Fibroblast of lung (primary cell): ENCODE measurements around the gene HECTD2. TPM values are rescaled to one million over a fixed set of nuclear protein-coding genes. Genes with fewer than 3 reads are reported as not detected.

ENCODE experiments used
- DNase-seq, 2 donors: peaks; one replicate each; pipeline versions ENCODE4 v3.0.0 to v3.0.0-alpha.2; 2010; ENCODE audit warnings: low read depth in 2 of 2
- H2AFZ ChIP-seq: 2 replicates; pipeline ENCODE4 v1.5.1; 2012; ENCODE audit warnings: low read length, control low read depth, inconsistent platforms
- H3K27ac ChIP-seq: 2 replicates; pipeline ENCODE4 v1.5.1; 2011; ENCODE audit warnings: low read length, control low read depth; ENCODE audit not compliant: insufficient read depth
- H3K27me3 ChIP-seq: 2 replicates; pipeline ENCODE4 v1.5.1; 2011; ENCODE audit warnings: mild to moderate bottlenecking, low read length; ENCODE audit not compliant: control insufficient read depth, insufficient read depth
- H3K36me3 ChIP-seq: 2 replicates; pipeline ENCODE4 v1.5.1; 2011; ENCODE audit warnings: low read length; ENCODE audit not compliant: control insufficient read depth, insufficient read depth
- H3K4me1 ChIP-seq: 2 replicates; pipeline ENCODE4 v1.5.1; 2011; ENCODE audit warnings: low read length; ENCODE audit not compliant: control insufficient read depth, insufficient read depth; ENCODE audit errors: extremely low read depth
- H3K4me2 ChIP-seq: 2 replicates; pipeline ENCODE4 v1.5.1; 2011; ENCODE audit warnings: low read length, control low read depth; ENCODE audit not compliant: insufficient read depth; ENCODE audit errors: extremely low read depth
- H3K4me3 ChIP-seq, 4 experiments: fragments of 200-600 bp in 1 of 4; sonication (generic) in 1 of 4; replicated peaks in 1 of 4; 2 replicates each; pipeline ENCODE4 v1.5.1; 2011 to 2016; ENCODE audit warnings: low read length in 4 of 4, low read depth in 3 of 4, mild to moderate bottlenecking in 3 of 4, control low read depth in 2 of 4, inconsistent platforms in 1 of 4, mixed read lengths in 1 of 4; ENCODE audit not compliant: insufficient read depth in 1 of 4; ENCODE audit errors: control extremely low read depth in 1 of 4
- H3K79me2 ChIP-seq: 2 replicates; pipeline ENCODE4 v1.5.1; 2012; ENCODE audit warnings: mild to moderate bottlenecking, low read length, inconsistent platforms; ENCODE audit not compliant: control insufficient read depth, insufficient read depth
- H3K9ac ChIP-seq: 2 replicates; pipeline ENCODE4 v1.5.1; 2011; ENCODE audit warnings: mild to moderate bottlenecking, low read length, control low read depth; ENCODE audit not compliant: insufficient read depth
- H3K9me3 ChIP-seq: 2 replicates; pipeline ENCODE4 v1.5.1; 2012; ENCODE audit warnings: low read depth, low read length; ENCODE audit not compliant: control insufficient read depth, insufficient read depth
- H4K20me1 ChIP-seq: 2 replicates; pipeline ENCODE4 v1.5.1; 2011; ENCODE audit warnings: low read length; ENCODE audit not compliant: control insufficient read depth, insufficient read depth; ENCODE audit errors: extremely low read depth
- CTCF ChIP-seq, 2 donors: IDR thresholded peaks in 1 of 2; conservative IDR thresholded peaks in 1 of 2; 1 replicate in 1 of 2; 2 replicates in 1 of 2; pipeline ENCODE4 v1.5.1; 2011 to 2012; ENCODE audit warnings: low read length in 2 of 2, control low read depth in 1 of 2, inconsistent platforms in 1 of 2, low read depth in 1 of 2, mild to moderate bottlenecking in 1 of 2
- EZH2 ChIP-seq: IDR thresholded peaks from 2 replicates; pipeline ENCODE4 v1.5.1; 2012; ENCODE audit warnings: low read length, control low read depth, mild to moderate bottlenecking; ENCODE audit errors: missing control alignments
- polyA plus RNA-seq, 2 donors: library from polyadenylated mRNA; depleted of rRNA in 1 of 2; stranded (reverse) in 1 of 2; unstranded in 1 of 2; fragments of >200 nt; gene quantifications; 2 replicates each; pipeline ENCODE4 v1.2.1, GENCODE V29; 2011 to 2012; ENCODE audit warnings: missing spikeins in 1 of 2
- total RNA-seq: library from RNA; depleted of rRNA; stranded (reverse); fragments of >200 nt; gene quantifications from 2 replicates; pipeline ENCODE4 v1.2.1, GENCODE V29; 2014

Gene HECTD2
- total and polyA plus RNA-seq, 2 donors (not counting 1 experiment from before 2014, with no cell fraction given): 7.6 to 8.3 TPM

DNA sequence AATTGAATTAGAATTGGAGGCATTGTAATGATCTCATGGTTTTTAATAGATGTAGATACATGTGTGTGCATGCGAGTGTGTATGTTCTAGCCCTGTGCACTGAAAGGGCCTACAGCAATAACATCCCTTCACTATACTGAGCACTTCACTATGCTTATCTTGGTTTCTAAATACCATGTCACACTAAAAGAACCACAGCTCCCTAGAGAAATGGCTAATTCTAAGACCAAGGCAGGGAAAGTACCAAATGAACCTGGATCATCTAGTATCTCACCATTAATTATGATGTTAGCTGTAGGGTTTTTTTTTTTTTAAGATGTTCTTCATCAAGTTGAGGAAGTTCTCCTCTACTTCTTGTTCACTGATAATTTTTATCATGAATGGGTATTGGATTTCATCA lies 55.1 kb downstream of the HECTD2 start:
- Histone ChIP-seq H3K9me3 (no peaks in the 10 kb centered on the region), H3K4me1 (peaks cover 2% of the 10 kb centered on the region), H3K27ac (no peak overlapping the region), H3K4me3 (no peak overlapping the region), H2AFZ (no peak overlapping the region), H4K20me1 (no peaks in the 10 kb centered on the region), H3K27me3 (no peaks in the 10 kb centered on the region), H3K79me2 (no peaks in the 10 kb centered on the region), H3K9ac (no peak overlapping the region), H3K36me3 (peaks cover 5% of the 10 kb centered on the region), H3K4me2 (no peak overlapping the region)
- TF ChIP-seq CTCF (conservative IDR thresholded peaks at IDR 0.05 in 1 of 2, IDR thresholded peaks at IDR 0.05 in 1 of 2; ENCODE audit: low read depth in 1 of 2, low read length in 2 of 2): no peak
- no peak for TF ChIP-seq EZH2
- no peak for DNase-seq

DNA sequence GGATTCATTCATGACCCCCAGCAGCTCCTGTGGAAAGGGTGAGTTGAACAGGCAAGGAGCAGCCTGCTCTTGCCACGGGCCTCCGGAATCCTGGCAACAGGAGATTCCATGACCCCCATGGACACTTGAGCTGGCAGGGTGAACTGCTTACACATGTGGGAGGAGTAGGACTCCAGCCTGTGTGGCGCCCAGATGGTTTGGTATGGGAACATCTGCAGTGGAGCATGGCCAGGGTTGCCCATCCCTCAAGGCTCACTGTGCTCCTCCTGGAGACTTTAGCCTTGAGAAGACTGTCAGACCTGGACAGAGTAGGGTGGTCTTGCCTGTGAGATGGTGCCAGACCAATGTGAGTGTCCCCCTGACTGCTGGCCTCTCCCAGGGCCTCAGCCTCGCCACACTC lies 57.0 kb downstream of the HECTD2 start:
- TF ChIP-seq EZH2 (no peak), CTCF (conservative IDR thresholded peaks at IDR 0.05 in 1 of 2, IDR thresholded peaks at IDR 0.05 in 1 of 2; ENCODE audit: low read depth in 1 of 2, low read length in 2 of 2) (no peak)
- no peak overlapping the region for H3K27ac ChIP-seq
- H3K9ac ChIP-seq: no peak overlapping the region
- no peak overlapping the region for H3K4me2 ChIP-seq
- no peaks in the 10 kb centered on the region for H4K20me1 ChIP-seq
- H3K4me1 ChIP-seq: peaks cover 2% of the 10 kb centered on the region
- no peak overlapping the region for H2AFZ ChIP-seq
- H3K79me2 ChIP-seq: no peaks in the 10 kb centered on the region
- H3K27me3 ChIP-seq: no peaks in the 10 kb centered on the region
- H3K36me3 ChIP-seq: peaks cover 5% of the 10 kb centered on the region
- H3K9me3 ChIP-seq: no peaks in the 10 kb centered on the region
- H3K4me3 ChIP-seq: no peak overlapping the region
- no peak for DNase-seq

DNA sequence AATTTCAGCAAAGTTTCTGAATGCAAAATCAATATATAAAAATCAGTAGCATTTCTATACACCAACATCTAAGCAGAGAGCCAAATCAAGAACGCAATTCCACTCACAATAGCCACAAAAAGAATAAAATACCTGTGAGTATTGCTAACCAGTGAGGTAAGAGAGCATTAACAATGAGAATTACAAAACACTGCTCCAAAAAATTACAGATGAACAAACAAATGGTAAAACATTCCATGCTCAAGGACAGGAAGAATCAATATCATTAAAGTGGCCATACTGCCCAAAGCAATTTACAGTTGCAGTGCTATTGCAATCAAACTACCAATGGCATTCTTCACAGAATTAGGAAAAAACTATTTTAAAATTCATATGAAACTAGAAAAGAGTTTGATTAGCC lies 61.5 kb downstream of the HECTD2 start:
- TF ChIP-seq CTCF (conservative IDR thresholded peaks at IDR 0.05 in 1 of 2, IDR thresholded peaks at IDR 0.05 in 1 of 2; ENCODE audit: low read depth in 1 of 2, low read length in 2 of 2): no peak
- TF ChIP-seq EZH2: no peak
- H3K9me3 ChIP-seq: no peaks in the 10 kb centered on the region
- no peaks in the 10 kb centered on the region for H4K20me1 ChIP-seq
- no peak overlapping the region for H3K4me3 ChIP-seq
- no peaks in the 10 kb centered on the region for H3K27me3 ChIP-seq
- no peaks in the 10 kb centered on the region for H3K79me2 ChIP-seq
- no peak overlapping the region for H3K9ac ChIP-seq
- no peak for DNase-seq
- H3K4me2 ChIP-seq: no peak overlapping the region
- peaks cover 5% of the 10 kb centered on the region for H3K36me3 ChIP-seq
- H3K4me1 ChIP-seq: no peaks in the 10 kb centered on the region
- H2AFZ ChIP-seq: no peak overlapping the region
- no peak overlapping the region for H3K27ac ChIP-seq
